RCC 7860 (cell line): ENCODE results near the gene CCDC82.
A peak's percentile ranks its signal among the peaks of the same experiment; 100 is the strongest.

Experiments used
- DNase-seq: peaks from one replicate; pipeline ENCODE4 v3.0.0-alpha.2; 2015; ENCODE audit warnings: low spot score
- FAIRE-seq: peaks from 2 replicates; lab custom pipeline; 2012; peaks lifted over from hg19 to GRCh38; lab: Jason Lieb, UNC

Gene CCDC82

DNA sequence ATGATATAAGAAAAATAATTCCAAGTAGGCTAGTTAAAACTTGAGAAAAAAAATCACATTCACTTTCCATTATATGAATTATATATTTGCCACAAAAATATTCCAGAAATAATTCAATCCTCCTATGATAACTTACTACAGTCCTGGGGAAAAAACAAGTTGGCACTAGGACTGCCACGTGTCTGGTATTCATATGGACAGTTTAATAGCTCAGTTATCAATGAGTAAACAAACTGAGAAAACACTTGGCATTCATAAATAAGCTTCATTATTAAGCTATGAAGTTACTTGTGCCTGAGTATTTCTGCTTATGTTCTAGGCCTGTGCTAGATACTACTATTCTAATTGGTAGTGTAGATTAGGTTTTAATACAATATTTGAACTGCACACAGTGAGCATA is 24.2 kb downstream of the CCDC82 start:
- no peak for FAIRE-seq
- DNase-seq = no peak

DNA sequence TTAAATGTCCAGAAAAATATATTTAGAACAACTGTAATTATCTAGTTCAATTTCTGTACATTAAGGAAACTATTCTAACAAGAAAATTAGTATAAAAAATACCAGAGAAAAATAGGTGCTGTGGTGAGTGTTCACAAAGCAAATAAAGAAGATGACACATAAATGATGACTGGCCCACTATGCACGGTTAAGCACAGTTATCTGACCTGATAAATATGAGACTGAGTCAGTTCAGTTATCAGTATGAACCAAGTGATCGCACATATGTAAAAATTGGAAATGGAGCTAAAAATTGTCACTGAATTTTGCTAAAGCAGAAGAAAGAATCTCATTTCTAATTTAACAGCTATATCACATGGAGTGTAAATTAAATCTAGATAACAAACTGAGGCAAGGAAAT is 27.9 kb downstream of the CCDC82 start:
- FAIRE-seq (peak; percentile 81), DNase-seq (peak; percentile 49)

DNA sequence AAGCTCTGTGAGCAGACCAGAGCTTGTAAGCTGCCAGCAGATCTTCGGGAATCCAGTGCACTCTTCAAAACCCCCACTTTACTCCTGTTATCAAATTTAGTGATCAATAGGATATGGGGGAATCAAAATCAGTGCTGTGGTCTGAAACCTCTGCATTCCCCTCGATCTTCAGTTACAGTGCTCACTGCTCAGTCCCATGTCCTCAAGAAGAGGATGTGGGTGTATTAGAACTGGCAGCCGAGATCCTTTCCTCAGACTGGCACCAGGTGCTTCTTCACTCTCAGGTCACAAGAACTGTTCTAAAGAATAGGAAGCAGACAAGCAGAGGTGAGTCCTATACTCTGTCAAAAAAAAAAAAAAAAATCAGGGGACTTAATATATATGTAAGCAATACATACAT is 31.4 kb downstream of the CCDC82 start:
- no peak for DNase-seq
- FAIRE-seq = no peak

DNA sequence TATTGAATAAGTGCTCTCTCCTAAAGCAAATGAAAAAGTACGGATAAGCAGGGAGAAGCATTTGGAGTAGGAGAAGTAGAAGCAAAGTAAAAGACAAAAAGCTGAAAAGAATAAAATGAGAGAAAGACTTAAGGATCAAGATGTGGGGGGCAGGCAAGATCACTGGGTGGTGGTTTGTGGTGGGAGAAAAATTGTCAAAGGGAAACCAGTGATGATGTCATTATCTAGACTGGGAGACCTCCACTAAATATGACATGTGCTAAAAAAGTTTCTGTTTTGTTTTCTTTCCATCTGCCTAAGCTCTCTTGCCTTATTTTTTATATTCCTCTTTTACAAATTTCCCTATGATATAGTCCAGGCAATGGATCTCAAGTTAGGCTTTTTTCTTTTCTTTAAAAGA is 31.9 kb downstream of the CCDC82 start:
- DNase-seq (no peak), FAIRE-seq (no peak)

DNA sequence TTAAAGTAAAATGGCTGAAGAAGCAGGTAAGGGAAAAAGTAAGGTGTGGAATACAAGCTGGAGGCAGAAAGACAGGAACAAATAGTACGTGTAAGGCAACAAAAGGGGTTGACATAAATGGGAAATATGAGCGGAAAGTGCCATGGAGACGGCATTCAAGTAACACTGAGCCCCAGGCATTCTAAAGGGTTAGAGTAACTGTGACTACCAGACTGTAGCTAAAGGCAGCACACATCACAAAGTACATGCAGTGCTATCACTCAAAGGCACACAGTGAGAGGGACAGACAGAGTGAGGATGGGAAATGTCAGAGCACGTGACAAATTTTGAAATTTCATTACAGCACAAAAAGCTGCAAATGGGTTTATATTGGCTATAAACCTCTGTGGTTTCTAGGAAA is 32.9 kb downstream of the CCDC82 start:
- no peak for FAIRE-seq

DNA sequence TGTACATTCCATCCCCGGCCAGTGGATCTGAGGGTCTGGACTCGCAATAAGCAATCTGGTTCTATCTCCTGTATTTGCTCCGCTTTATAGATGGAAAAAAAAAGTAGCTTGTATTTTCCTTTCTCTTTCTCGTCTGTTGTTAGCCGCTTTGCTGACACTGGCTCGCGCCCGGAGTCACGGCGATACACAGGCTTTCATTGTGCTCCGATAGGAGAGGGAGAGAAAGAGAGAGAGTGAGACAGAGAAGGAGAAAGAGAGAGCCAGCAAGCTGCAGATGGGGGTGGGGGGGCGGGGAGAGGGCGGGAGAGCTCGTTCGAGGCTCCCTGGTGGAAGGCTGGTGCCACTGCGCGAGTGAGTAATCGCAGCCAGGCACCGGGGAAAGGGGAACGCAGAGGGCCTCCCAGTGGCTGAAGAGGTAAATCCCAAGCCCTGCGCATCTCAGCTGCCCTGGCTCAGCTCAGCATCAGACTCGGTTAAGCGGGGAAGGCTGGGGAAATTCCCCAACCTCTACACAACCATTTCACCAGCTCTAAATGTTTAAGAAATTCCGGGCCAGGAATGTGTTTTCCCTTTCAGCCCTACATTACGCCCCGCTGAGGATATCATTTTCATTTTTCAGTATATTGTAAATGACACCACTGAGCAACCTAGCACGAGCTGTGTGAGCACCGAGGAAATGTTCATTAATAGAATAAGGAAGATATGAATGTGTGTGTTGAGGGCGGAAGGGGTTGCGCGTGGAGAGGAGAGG is 46.6 kb downstream of the CCDC82 start, which contains the start of gene MAML2:
MAML2 (minus strand) TSS at position 235 of the 751 bp plus-strand sequence. CDS start 1,300 bp downstream, outside the sequence.
- peak; percentile 87 for DNase-seq
- no peak for FAIRE-seq

More for the DNA sequence above, 32.9 kb downstream of the CCDC82 start:
- no peak for DNase-seq

DNA sequence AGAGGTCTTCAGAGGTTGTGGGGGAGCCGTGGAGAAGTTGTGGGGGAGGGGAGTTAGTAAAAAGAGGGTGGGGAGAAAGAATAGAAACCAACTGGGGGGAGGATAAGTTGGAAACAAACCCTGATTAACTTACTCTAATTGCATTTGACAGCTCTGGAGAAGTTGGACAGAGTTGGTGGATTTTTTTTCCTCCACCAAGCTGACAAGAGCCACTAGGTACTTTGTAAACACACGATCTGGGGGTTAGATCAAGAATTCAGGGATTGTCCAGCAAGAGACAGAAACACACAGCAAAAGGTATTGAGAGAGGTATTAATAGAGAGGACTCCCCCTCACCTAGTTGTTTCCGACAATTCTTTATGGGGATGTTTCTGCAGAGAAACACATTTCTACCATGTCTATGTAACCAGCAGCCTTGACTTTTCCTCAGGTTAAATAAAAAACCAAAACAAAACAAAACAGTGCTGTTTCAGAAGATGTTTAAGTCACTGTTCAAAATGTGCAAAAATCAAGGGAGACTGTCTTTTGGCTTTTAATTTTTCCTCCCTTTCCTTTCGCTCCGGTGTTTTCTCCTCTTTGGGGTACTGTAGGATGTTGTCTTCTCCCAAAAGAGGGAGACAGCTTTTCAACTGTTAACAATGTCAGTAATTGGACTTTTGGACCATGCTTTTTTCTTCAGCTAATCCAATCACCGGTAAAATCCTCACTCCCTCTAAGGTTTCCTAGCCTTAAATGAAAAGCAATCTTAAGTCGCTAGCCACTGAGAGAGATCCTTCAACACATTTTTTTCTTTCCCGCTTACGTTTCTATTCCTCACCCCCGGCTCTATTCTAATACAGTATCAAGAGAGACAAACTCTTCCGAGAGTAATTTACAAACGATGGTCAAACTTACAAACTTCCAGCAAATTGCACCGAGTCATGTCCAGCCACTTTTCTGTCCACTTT is 47.4 kb downstream of the CCDC82 start:
- FAIRE-seq (no peak), DNase-seq (no peak)

DNA sequence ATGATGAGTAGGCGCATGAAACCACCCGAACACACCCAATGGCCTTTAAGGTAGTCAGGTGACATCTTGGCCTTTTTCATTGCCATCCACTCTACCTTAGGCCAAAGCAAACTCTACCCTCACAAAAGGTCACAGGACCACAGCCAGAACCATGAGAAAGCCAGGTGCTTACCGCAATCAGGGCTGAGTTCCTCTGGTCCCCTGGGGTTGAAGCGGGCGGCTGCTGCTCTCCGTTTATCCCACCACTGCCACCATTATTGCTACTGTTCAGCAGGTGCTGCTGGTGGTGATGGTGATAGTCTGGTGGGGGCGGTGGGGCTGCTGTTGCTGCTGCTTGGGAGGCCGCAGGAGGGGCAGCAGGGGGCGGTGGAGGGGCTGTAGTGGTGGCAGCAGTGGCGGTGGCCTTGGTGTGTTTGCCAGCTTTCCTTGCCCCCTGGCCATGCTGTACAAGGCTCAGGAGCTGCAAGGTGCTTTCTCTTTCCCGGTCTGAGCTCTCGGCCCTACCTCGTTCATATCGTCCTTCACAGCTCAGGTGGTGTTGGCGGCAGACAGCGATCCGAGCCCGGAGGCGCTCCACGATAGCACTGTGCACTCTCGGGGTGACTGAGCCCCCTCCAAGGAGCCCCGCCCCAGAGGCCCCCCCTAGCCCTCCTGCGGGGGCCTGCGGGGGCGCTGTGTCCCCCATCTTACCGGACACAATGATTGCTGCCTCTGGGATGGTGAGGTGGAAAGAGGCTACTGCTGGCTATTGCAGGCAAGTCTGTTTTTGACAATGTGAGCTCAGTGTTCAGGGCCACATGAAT is 48.3 kb downstream of the CCDC82 start:
- FAIRE-seq = no peak

DNA sequence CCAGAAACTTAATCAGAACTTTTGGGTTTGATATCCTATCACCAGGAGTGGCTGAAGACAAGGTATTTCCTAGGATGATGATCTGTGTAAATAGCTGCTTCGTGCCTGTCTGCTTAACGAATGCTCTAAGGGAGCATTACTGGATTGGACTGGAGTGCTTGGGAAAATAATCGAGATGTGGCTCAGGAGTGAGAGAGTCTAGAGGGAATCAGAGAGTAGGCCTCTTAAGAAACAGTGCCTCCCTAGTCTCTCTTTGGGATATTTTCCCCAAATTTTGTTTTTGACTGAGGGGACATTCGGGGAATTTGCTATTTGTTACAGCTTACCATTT is 49.2 kb downstream of the CCDC82 start:
- FAIRE-seq (no peak), DNase-seq (no peak)

More for the DNA sequence above, 48.3 kb downstream of the CCDC82 start:
- DNase-seq = peak; percentile 16

DNA sequence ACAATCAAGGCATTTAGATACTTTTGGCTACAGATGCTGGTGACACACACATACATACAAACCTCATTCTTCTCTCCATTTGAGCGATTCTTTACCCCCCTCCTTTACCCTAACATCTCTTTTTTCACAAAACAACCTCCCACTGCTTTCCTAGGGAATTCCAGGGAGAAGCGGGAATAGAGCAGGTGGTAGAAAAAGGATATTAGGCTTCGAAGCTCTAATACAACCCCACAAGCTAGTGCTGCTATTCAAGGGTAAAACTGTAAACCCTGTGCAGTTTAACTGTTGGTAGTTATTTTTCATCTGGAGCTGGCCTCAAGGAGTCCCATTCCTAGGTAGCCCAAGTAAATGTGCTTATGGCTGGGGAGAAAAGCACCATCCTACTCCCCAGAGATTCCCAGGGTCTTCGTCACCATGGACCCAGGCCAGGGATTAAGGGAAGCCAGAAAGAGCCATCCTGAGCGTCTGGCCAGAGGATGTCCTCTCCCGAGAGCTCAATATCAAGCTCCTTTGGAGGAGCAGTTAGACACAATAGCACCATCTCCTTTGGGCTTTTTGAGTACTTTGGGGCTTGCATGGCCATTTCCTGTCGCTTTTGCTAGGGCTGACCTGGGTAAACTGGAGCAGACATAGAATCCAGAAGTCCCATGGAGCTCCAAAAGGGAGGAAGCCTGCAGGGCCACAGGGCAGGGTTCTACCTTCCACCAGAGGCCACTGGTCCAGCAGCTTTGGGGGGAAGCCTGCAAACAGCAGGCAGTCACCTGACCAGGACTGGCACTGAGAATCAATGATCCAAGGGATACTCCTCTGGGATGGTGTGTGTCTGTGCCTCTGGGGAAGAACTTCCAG is 49.8 kb downstream of the CCDC82 start:
- FAIRE-seq (no peak), DNase-seq (no peak)

DNA sequence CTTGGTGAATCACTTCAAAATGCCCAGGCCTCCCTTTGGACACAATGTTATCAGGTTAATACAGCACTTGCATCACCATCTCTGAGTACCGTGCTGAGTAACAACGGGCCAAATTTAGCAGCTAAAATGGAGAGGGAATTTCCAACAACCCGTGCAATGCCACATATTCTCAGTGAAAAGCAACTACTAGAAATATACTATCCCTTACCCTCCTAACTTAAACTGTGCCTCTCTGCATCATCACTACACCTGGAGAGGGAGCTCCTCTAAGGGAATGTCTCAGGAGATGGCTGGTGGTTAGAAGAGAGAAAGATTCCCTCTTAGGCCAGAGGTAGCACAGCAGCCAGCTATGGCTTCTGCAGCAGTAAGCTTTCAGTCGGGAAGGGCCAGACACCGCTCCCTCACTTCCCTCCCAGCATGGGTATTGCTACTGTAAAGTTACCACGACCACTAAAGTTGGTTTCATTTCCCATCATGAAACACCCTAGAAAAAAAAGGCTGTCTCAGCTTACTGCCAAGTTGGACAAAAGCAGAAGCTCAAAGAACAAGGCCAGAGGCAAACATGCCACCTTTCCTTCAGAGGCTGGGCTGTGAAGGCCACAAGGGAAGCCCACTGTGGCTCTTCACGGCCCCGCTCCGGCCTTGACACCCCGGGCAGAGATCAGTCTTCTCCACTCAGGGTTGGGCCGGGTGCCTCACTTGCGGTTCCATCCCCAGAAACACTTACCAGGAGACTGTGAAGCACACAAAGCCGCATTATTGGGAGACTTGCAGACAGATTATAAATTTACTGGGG is 50.6 kb downstream of the CCDC82 start:
- FAIRE-seq = no peak

DNA sequence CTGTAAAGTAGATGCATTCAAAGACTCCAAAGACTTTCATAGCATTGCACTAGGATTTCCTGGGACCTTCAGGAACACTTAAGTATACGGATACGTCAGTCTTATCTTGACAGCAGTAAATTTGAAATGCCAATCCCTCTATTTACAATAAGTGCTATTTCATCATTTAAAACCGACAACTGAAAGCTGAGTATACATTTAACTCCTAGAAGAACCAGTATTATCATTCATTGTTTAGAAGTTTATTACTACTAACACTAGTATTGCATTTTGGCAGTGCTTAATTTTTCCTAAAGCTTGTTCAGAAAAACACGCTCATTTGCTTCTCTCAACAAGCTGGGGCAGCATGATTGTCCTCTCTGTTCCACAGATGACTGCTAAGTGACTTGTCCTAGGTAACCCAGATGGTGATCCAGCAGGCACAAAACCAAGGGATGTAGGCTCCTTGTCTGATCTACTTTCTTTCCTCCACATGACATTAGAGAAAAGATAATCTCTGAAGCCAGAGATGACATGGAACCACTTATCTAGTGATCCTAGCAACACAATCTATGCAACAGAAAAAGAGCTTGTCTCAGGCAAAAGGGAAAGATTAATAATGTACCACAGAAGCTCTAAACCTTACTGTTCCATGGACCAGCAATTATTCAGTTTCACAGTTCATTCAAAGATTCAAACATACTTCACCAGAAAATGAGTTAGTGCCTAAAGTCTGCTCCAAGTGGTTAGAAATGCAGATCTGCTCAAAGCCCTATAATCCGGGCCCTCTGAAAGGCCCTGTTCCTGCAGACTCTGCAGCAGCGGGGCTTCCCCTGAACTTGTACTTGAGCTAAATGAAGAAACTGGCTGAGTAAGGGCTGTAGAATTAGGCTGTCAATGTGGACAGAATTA is 51.9 kb downstream of the CCDC82 start:
- FAIRE-seq (no peak), DNase-seq (no peak)

More for the DNA sequence above, 50.6 kb downstream of the CCDC82 start:
- DNase-seq = peak; percentile 43

DNA sequence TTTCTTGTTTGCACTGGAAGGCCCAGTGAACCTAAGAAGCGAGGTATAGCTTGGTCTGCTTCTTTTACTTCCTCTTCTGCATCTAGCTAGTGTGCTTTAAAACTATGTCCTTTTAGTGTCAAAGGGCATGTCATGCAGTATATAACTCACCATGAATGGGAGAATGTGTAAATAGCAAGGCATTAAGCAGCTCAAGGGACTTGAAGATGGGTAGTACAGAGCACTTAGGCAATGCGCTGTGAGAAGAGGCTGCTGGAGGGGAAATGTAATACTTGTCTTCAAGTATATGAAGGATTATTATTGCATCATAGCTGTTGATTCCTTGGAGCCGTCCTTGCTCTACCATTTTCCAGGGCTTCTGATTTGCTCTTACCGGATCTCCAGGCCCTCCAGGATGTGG is 54.3 kb downstream of the CCDC82 start:
- DNase-seq (no peak), FAIRE-seq (no peak)

DNA sequence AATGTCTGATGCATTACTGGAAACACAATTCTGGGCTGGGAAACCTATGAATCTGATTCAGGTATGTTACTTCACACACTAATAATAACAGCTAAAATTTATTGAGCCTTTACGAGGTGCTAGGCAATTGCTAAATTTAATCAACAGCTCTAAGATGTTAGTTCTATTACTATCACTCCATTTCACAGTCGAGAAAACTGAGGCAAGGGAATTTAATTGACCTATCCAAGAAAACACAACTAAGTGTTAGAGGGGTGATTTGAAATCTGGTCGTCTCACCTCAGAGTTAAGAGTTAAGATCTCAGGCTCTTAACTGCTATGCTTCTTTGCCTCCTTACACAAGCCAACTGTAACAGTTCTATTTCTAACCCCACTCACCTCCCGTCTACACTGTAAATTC is 55.5 kb downstream of the CCDC82 start:
- DNase-seq (no peak), FAIRE-seq (no peak)

DNA sequence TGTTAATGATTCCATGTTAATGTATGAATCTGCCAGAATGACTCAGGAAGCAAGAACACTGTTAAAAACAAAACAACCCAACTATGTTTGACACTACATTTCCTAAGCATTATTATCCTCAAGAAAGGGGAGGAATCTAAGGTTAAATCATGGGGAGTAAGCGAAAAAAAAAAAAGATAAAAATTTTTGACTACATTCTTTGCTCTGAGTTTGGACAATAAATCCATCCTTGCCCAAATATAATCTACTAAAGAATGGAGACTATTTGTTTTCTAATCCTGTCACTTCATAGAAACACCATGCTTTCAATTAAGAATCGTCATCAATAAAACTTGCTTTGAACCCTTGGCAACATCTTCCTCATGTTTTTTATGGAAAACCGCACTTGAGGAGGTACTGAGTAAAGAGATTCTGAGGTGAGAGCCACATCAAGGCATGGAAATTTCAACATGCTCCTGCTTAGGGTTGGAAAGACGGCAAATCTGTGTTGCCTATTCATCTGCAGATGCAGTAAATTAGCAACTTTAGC is 56.5 kb downstream of the CCDC82 start:
- FAIRE-seq (no peak), DNase-seq (no peak)

DNA sequence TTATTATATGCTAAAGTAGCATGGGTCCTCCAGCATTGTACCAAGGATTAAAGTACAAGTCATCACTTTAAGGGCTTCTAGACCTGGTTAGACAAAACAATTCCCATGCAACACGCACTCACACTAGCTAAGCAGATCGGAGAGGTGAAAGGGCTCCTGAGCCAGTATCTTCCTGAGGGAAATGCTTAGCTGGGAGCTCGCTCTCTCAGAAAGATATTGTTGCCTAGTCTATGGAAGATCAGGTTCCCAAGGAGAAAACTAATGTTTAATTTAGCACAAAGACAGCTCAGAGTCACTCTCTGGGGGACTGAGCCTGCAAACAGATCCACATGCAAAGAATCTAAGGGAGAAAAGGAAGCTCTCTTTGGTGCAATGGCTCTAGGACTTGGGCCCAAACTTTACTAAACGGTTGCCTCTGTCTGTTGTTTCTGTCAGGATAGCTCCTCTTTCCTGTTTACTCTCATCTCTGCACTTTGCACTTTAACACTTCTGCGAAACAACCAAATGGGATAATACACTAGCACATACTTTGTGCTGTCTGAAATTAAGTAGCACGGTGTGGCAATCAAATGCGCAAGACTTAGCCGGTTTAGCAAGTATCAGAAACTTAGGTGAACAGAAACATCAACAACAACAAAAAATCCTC is 57.5 kb downstream of the CCDC82 start:
- DNase-seq = no peak
- FAIRE-seq = no peak

DNA sequence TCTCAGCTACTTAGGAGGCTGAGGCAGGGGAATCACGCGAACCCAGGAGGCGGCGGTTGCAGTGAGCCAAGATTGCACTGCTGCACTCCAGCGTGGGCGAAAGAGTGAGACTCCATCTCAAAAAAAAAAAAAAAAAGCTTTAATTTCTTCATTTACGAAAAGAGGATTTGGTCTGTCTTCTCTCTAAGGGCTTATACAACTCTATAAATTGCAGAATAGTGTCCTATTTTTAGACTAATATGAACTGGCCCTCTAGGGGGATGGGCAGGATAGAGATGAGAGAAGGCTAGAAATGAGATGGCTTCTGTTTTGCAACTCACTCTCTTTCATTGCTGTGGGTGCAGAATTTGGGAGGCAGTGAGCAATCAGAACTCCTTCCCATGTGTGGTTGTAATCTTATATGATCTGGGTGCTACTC is 58.0 kb downstream of the CCDC82 start:
- FAIRE-seq (no peak), DNase-seq (no peak)

DNA sequence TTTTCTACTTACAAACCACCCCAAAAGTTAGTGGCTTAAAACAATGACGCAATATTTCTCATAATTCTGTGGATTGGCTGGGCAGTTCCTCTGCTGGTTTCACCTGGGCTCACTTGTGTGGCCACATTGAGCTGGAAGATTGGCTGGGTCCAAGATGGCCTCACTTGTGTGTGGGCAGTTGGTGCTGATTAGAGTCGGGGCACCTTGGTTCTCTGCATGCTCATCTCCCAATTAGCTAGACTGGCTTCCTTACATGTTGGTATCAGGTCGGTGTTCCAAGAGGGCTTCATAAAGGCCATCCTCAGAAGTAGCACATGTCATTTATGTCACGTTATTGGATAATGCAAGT is 59.2 kb downstream of the CCDC82 start:
- FAIRE-seq = no peak
- no peak for DNase-seq
